RPMI8226 (cell line): Measurements from ENCODE around the gene RTL5.
"Not testable (repeated sequence)": the region's sequence is repeated elsewhere in the genome, so short reads cannot be mapped to it uniquely, and the experiment has no call there.

ENCODE experiments used
- DNase-seq: peaks from one replicate; pipeline ENCODE4 v3.0.0-alpha.2; 2015

RTL5 gene

DNA sequence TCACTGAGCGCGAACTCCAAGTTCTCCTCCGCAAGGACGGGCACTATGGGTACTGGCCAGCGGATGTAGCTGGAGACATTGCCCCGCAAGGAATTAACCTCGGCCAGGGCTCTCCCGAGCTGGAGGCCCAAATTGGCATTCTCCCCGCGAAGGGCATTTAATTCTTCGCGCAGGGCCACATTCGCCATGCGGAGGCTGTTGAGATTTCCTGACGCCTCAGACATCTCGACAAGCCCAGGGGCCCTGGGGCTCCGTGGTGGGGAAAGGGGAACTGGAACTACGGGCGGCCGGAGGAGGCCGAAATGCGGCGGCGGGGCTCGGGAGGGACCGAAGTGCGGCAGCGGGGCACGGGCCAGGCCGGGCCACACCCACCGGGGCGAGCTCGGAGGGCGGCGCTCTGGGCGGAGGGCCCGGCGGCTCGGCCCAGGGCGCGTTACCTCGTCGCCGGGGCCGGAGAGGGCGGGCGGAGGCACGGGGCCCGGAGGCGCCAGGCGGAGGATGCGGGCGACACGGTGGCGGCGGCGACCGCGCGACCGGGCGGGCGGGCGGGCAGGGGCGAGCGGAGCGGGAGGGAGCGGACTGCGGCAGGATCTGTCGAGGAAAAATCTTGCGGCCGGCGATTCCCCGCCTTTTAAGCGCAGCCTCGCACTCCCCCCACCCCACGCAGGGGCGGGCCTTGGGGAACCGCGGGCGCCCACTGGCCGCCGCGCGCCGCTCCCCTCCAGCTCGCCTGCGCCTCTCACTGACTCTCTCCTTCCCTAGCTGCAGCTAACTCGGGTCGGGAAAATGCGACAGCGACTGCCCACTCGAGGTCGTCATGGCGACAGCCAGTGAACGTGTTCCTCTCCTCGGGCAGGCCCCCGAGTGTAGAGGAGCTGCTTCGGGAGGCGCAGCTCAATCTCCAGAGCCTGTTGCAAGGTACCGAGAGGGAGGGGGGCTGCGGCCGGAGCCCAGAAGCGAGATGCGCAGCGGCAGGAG lies at the start of gene RTL5:
Gene RTL5, minus strand, starts transcription at position 599 of the 978 bp plus-strand sequence.
- peak; percentile 72 for DNase-seq

GRCh38 chrX:72180539-72180938 lies 48.8 kb upstream of the RTL5 start:
- DNase-seq = no peak

DNA sequence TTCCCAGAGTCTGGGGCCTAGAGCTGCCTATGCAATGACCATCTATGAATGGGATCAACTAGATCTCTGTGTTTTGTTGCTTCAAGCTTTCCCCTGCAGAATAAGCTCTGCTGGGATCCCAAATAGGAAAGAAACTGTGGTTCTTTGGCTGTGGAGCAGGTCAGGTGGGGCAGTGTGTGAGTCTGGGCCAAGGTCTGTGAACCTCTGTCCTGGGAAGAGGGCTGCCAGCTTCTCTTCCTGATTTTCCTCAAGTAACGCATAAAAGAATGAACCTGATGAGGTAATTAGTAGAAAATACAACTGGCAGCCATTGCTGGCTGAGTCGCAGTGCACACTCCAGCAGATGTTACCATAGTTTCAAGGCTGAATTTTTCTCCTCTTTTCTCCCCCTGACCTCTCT lies 45.3 kb upstream of the RTL5 start:
- no peak for DNase-seq

DNA sequence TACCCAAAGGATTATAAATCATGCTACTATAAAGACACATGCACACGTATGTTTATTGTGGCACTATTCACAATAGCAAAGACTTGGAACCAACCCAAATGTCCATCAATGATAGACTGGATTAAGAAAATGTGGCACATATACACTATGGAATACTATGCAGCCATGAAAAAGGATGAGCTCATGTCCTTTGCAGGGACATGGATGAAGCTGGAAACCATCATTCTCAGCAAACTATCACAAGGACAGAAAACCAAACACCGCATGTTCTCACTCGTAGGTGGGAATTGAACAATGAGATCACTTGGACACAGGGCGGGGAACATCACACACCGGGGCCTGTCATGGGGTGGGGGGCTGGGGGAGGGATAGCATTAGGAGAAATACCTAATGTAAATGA lies 44.6 kb upstream of the RTL5 start:
- DNase-seq = not testable (repeated sequence)

DNA sequence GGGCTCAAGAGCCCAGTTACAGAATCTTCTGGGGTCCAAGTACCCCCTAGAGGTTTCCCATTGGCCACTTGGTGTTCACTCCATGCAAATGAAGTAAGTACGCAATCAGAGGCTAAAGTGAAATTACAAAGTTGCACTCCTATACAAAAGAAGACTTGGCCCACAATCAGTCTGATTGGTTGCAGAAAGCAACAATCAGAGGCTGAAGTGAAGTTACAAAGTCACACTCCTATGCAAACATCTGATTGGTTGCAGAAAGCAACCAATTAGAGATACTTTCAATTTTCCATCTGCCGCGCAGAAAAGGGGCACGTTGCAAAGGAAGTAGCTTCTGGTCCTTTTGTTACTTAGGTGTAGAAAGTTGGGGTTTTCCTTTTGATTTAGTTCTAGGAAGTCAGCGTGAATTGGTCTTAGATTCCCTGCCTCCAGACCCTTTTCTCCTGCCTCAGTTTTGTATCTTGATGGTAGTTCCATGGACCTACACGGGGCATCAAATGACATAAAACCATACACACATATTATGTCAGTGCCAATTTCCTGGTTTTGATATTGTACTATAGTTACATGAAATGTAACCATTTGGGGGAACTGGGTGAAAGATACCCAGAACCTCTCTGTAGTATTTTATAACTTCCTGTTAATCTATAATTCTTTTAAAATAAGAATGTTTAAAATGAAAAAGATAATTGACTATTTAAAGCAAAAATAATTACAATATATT lies 37.5 kb upstream of the RTL5 start:
- DNase-seq = peak; percentile 19

- no peak for DNase-seq
Measured at GRCh38 chrX:72165551-72165950, 33.8 kb upstream of the RTL5 start.

- no peak for DNase-seq
Measured at GRCh38 chrX:72159769-72160168, 28.1 kb upstream of the RTL5 start.

GRCh38 chrX:72158773-72159172 lies 27.1 kb upstream of the RTL5 start:
- DNase-seq = no peak

DNA sequence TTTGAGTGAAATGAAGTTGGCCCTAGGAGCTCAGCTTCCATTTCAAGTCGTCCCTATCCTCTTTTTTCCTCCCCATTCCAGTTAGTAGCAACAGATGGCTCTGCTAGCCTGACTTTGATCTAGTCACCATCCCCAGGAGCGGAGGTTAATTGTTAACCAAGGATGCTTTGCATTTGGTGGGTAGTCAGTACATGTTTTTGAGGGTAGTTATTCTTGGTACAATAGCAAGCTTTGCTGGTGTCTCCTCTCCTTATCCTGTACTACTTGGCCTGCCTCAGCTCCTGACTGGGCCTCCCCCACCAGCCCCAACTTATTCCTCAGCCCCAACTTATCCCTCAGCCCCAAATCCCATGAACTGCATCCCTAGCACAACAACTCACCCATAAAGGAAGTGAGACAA lies 14.8 kb upstream of the RTL5 start:
- DNase-seq = no peak

DNA sequence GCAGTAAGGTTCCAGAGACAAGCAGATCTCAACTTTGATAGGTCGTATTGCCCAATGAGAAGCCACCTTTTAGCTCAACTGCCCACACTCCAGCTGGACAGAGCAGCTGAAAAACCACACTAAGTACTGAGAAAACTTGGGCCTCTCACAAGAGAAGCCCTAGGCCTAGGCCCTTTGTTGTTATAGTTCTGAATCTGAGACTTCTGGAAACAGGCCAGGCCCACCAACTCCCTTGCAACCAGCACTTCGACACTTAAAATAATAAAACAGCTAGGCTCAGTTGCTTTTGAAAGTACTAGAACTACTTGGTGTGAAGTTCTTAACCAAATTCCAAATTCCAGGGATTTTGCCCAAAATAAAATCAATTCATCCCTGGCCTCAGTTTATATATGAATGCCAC lies 13.5 kb upstream of the RTL5 start:
- no peak for DNase-seq

DNA sequence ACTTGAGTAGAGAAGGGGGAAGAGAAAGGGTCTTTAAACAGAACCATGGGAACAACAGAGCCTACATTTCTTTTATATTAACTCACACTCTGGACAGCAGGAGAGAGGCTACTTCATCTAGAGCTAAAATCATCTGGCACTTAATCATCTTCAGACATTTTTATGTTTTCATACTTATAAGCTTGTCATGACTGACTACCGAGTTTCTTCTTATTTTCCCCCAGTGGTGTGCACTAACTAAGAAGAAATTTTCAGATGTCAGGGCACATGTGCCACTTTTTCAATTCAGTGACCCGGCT lies 11.8 kb upstream of the RTL5 start:
- no peak for DNase-seq

GRCh38 chrX:72142794-72143608 lies 11.3 kb upstream of the RTL5 start:
- no peak for DNase-seq

DNA sequence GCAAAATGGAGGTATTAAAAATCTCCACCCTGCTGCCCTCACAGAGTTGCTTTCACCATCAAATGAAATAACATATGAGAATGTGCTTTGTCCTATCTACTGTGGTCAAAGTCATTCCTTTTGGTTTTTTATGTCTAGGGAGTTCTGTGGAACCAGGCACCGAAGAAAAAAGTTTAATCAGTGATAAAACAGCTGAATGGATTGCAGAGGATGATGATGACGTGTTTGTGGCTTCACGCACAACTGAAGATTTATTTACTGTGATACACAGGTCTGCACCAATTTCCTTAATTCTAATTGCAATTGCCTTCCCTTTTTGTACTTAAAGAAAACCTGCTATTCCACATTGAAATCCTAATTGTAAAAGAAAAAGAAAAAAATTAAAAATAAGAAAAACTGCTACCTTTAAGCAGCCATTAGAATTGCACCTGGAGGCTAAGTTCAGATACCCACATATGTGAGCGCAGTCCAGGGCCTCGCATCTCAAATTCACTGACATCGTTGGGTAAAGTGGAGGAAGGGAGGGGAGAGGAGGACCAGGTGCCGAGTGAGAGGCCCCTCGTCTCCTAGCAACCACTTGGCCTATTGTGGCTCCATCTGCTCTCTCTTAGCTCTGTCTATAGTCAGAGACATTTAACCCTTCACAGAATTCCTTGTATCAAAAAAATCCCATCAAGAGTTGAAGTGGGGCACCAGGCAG lies 10.5 kb upstream of the RTL5 start:
- no peak for DNase-seq

GRCh38 chrX:72141372-72142004 lies 9.8 kb upstream of the RTL5 start:
- DNase-seq = no peak

- DNase-seq = no peak
Measured at GRCh38 chrX:72139538-72139937, 7.8 kb upstream of the RTL5 start.

- no peak for DNase-seq
Measured at GRCh38 chrX:72137846-72138495, 6.3 kb upstream of the RTL5 start.

DNA sequence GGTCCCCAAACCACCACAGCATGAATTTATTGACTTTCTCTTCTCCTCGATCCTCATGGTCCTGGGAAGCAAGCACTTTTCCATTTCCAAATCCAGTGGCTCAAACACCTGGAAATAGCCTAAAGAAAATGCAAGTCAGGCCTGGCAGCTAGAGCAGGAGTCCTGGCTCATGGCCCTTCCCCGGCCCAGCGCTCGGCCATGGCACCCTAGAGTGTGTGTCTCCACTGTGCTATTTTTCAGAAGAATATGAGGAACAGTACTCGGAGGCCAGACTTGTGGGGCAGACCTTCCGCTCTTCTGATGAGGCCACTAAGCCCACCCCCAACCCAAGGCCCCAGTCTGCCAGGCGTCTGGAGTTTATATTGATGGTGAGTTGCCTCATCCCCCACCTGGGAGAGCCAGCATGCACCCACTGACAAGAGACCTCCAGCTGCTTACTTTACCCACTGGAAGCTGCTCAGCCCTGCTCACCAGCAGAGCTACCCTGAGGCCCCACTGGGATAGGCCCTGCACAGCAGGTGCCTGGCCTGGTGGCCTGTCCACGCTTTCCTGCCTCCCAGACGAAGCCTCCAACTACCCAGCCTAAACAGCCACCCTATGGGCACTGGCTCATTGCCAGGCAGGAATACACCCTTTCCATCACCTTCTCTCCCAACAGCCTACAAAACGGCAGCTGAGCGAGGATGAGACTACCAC lies 2.3 kb upstream of the RTL5 start:
- DNase-seq = no peak

DNA sequence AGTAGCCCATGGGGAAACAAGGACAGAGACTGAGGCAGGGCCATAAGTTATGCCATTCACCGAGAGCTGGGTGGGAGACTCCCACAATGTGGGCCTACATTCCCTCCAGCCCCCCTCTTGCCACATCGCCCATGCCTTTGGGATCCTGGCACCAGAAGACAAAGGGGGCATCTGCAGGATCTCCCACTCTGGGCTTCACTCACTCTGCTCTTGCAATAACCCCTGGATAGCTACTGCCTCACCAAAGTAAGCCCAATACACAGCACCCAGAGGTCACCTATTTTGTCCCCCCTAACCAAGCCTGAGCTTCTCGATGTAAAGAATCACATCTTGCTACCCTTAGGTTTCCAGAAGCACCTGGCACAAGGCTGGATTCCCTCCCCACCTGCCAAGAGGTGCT lies 741 bp upstream of the RTL5 start:
- DNase-seq = no peak

DNA sequence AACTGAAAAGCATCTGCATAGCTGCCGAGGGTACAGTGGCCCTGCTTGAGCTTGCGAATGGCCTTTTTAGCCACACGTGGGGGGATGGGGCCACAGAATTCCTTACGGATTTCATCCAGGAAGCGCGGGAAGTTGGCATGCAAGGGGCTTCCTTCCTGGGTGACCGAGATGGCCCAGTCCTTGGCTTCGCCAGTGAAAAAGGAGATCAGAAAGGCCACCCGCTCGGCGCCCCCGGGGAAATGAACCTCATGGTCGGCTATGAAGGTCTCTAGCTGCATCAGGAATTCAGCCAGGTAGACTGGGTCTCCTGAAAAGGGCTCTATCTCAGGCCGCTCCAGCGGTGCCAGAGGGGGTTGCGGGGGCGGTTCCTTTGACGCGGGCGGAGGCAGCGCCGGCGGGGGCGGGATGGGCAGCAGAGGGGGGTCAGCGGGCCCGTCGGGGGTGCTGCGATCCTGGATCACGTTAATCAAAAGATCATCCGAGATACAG lies 909 bp downstream of the RTL5 start:
- no peak for DNase-seq

- DNase-seq = no peak
Measured at GRCh38 chrX:72130156-72130761, 1.5 kb downstream of the RTL5 start.

DNA sequence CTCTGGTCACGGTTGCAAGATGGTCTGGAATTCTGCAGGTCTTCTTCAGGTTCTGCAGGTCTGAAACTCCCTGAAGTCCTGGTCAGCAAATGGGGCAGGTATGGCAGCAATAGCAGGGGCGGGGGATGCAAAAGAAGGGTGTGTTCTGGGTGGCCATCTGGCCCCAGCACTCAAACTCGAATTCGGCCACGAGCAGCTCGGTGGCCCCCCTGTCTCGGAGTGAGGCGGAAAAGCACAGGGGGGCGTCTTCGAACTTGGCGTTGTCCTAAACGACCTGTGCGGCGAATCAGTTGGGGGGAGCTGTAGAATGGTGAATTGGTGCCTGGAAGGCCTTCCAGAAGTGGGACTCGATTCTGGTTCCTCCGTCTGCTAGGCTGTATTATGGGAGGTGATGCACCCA lies 2.1 kb downstream of the RTL5 start:
- no peak for DNase-seq
